Right ventricle myocardium superior (tissue), 1 donor: ENCODE results near the gene NLRC5. TPM values are rescaled to one million over a fixed set of nuclear protein-coding genes. Genes with fewer than 3 reads are reported as not detected.

Experiments used
- ATAC-seq: fragments of 200-7000 bp; cut with Tn5 transposase; one replicate; pipeline ENCODE4 v1.9.1; 2020; ENCODE audit warnings: mild to moderate bottlenecking; ENCODE audit not compliant: poor library complexity
- DNase-seq: peaks from one replicate; pipeline ENCODE4 v3.0.0-alpha.2; 2020
- intact Hi-C: fragments of 100-400 bp; cut with DNase I; formaldehyde crosslinking; loops from one replicate; pipeline ENCODE4 v1.11.2; 2022
- total RNA-seq: library from RNA; stranded (reverse); fragmentation: NEBNext Ultra II Directional; extraction: Animal tissue kit (Norgen Biotek cat#: 25700); gene quantifications from one replicate; pipeline ENCODE4 v1.2.1, GENCODE V29; 2021
- donor health status: DM: no; HTN: yes; CAD: no; lungs with severe emphysema.

The NLRC5 gene
- total RNA-seq, 1 donor from 2014 or later, result 9.9 TPM

GRCh38 chr16:57013902-57014301 is 24.5 kb downstream of the NLRC5 start:
- intact Hi-C loops, result no loop called here
- no peak for DNase-seq
- ATAC-seq, result no peak

DNA sequence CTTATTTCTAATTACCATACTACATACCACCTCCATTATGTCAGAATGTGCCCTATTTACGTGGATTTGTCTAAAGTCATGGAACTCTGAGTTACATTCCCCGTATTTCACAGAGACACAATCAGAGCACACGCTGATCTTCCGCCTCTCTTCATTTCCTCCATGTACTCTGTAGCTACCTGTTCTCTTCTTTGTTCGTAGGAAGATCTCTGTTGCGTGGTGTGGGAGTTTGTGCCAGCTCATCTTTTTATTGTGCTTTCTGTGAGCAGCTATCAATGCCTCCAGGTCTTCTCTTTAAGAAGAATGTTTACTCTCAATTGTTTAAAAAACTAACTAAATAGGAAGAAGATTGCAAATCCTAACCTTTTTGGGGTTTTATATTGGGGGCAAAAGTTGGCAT is 26.9 kb downstream of the NLRC5 start:
- DNase-seq, result no peak
- ATAC-seq, result no peak
- intact Hi-C loops, result no loop called here

DNA sequence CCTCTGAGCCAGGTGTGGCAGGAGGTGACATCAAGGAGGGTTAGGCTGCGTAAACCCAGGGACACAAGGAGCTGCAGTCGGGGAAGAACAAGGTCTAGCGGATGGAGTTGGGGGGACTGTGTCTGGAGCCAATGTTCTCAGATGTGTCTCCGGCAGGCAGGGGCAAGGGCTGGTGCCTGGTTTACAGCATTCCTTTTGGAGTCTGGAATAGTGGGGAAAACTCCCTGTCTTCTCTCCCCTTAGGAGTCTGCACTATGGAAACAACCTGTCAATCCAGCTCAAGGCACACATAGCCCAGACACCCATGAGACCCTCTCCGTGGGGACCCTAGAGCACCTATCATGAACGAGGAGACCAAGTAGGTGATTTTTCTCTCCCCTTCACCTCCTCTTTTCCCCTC is 27.5 kb downstream of the NLRC5 start:
- no peak for ATAC-seq
- no peak for DNase-seq
- intact Hi-C loops, result no loop called here

GRCh38 chr16:57017251-57017650 is 27.9 kb downstream of the NLRC5 start:
- no peak for ATAC-seq
- DNase-seq, result no peak
- intact Hi-C loops, result no loop called here

DNA sequence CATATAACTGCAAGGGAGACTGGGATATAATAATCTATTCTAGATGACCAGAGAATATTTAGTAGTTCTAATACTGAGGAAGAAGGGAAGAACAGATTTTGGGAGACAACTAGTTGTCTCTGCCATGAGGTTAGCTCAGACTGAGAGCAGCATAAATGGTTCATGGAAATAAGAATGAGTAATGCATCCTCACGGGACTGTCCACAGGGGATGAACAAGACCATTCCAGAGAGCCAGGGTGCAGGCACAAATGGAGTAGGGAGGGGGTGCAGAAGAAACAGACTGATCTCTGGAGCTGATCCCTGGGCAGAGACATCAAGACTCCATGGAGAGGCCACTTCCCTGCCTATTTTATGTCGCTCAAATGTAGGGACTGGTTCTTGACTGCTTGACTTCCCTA is 30.4 kb downstream of the NLRC5 start:
- intact Hi-C loops, result no loop called here
- ATAC-seq, result no peak

DNA sequence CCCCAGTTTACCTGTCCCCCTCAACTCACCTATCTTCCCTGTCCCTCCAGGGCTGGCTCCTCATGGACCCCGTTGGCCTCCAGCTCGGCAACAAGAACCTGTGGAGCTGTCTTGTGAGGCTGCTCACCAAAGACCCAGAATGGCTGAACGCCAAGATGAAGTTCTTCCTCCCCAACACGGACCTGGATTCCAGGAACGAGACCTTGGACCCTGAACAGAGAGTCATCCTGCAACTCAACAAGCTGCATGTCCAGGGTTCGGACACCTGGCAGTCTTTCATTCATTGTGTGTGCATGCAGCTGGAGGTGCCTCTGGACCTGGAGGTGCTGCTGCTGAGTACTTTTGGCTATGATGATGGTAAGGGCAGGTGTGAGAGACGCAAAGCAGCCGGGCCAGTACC is 31.3 kb downstream of the NLRC5 start:
- no peak for ATAC-seq
- intact Hi-C loops, result no loop called here
- DNase-seq, result no peak

More for the DNA sequence above, 30.4 kb downstream of the NLRC5 start:
- DNase-seq, result no peak

DNA sequence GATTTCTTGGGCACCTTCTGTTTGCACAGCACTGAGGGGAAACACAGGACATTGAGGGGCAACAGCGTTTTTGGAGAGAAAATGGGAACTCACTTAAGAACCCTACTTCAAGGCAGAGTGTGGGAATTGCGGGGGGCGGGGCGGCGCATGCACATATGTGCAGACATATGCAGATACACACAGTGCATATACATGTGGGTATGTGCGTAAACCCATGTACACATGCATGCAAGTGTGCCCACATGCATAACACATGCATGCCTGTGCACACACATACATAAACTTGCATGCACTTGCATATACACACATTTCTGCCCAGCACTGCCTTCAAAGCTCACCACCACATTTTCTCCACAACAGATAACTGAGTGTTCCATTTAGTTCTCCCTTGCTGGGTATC is 32.4 kb downstream of the NLRC5 start:
- no peak for ATAC-seq
- no peak for DNase-seq
- intact Hi-C loops, result no loop called here

GRCh38 chr16:57022445-57022844 is 33.1 kb downstream of the NLRC5 start:
- intact Hi-C loops, result no loop called here
- no peak for DNase-seq
- ATAC-seq, result no peak

DNA sequence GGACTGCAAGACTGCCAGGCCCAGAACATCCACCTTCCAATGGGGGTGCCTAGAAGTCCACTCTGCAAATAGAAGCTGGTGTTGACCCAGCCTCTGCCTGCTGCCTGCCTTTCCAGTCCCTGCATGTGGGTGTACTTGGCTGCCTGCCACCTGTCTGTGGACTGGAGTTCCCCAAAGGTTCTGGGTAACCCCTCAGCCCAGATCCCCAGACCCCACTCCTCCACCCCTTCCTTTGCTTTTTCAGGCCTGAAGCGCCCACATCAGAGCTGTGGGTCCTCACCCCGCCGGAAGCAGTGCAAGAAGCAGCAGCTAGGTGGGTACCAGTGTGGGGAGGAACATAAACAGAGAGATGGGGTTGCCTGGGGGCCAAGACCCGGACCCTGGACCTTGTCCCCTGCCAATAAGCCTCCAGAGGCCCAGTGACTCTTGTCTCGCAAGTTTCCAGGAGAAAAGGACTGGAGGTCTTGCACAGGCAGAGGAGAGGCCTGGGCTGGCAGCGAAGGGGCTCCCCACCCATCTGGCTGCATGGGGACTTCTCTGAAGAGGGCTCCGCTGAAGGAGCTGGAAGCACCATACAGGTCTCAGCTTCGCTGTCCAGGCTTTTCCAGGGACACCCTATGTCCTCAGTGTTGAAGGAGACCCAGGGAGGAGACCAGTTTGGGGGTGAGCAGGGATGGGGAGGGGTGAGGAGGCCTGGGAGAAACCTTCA is 34.3 kb downstream of the NLRC5 start:
- intact Hi-C loops, result no loop called here
- ATAC-seq, result no peak
- no peak for DNase-seq

DNA sequence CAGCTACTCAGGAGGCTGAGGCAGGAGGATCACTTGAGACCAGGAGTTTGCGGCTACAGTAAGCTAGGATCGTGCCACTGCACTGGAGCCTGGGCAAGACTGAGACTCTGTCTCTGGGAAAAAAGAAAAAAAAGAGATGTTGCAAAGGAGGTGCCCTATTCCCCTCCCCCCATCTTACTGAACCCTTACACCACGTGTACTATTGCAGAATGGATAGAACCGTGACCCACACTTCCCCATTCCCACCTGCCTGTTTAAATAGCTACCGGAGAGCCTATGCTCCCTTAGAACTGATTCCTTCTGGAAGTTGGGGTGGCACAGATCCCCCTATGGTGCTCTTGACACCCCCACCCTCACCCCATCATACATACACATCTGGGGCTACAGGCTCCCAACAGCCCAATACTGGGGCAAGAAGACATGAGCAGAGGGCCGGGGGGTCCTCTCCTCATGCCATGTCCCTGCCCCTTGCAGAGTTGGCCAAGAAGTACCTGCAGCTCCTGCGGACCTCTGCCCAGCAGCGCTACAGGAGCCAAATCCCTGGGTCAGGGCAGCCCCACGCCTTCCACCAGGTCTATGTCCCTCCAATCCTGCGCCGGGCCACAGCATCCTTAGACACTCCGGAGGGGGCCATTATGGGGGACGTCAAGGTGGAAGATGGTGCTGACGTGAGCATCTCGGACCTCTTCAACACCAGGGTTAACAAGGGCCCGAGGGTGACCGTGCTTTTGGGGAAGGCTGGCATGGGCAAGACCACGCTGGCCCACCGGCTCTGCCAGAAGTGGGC is 35.7 kb downstream of the NLRC5 start:
- ATAC-seq, result no peak
- no peak for DNase-seq
- intact Hi-C loops, result no loop called here

- intact Hi-C loops, result no loop called here
- ATAC-seq (peak; percentile 58), DNase-seq (peak; percentile 65)
Observed at GRCh38 chr16:57025941-57026777, 36.8 kb downstream of the NLRC5 start.

DNA sequence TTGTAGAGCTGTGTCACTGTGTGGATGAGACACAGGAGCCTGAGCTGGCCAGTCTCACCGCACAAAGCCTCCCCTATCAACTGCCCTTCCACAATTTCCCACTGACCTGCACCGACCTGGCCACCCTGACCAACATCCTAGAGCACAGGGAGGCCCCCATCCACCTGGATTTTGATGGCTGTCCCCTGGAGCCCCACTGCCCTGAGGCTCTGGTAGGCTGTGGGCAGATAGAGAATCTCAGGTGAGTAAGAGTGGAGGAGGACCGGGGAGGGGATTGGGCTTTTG is 37.4 kb downstream of the NLRC5 start:
- ATAC-seq (no peak), DNase-seq (no peak)
- intact Hi-C loops, result no loop called here

GRCh38 chr16:57027067-57027466 is 37.7 kb downstream of the NLRC5 start:
- no peak for ATAC-seq
- no peak for DNase-seq
- intact Hi-C loops, result no loop called here

DNA sequence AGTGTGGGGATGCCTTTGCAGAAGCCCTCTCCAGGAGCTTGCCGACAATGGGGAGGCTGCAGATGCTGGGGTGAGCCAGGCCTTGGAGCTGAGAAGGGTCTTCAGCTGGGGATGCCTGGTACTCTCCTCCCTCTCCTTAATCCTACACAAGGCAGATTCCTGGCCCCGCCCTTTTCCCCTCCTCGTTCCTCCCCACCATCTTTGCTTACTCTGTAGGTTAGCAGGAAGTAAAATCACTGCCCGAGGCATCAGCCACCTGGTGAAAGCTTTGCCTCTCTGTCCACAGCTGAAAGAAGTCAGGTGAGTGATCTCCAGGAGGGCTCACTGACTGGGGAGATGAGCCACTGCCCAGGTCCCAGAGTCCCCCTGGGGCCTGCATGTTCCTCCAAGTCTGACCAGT is 38.7 kb downstream of the NLRC5 start:
- DNase-seq (no peak), ATAC-seq (no peak)
- intact Hi-C loops, result no loop called here

- no peak for ATAC-seq
- intact Hi-C loops, result no loop called here
- no peak for DNase-seq
Observed at GRCh38 chr16:57029161-57030160, 40.1 kb downstream of the NLRC5 start.

DNA sequence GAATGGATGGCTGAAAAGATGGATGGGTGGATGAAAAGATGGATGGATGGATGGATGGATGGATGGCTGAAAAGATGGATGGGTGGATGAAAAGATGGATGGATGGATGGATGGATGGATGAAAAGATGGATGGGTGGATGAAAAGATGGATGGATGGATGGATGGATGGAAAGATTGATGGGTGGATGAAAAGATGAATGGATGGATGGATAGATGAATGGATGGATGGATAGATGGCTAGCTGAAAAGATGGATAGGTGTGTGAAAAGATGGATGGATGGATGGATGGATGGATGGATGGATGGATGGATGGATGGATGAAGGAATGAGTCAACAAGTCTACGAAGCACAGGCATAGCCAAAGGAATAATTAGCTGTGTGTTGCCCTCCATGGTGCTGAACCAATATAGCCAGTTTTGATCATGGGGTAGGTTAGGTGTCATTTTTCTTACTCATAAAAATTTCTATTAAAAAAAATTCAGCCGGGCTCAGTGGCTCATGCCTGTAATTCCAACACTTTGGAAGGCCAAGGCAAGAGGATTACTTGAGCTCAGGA is 41.1 kb downstream of the NLRC5 start:
- DNase-seq, result no peak
- no peak for ATAC-seq
- intact Hi-C loops, result no loop called here

- DNase-seq (no peak), ATAC-seq (no peak)
- intact Hi-C loops, result no loop called here
Observed at GRCh38 chr16:57031156-57031555, 41.8 kb downstream of the NLRC5 start.

DNA sequence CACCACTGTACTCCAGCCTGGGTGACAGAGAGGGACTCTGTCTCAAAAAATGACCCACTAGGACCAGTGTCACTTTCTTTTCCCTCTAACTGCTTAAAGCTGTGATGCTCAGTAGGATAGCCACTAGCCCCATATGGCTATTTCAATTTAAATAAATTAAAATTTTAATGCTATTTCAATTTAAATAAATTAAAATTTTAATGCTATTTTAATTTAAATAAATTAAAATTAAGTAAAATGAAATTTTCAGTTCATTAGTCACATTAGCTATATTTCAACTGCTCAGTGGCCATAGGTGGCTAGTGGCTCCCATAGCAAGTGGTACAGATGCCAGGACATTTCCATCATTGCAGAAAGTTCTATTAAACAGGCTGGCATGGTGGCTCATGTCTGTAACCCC is 43.0 kb downstream of the NLRC5 start:
- intact Hi-C loops, result no loop called here
- ATAC-seq, result no peak
- DNase-seq, result no peak
